GM23248 (cell line): ENCODE results near the gene TTC5.

Experiments used
- EZH2 ChIP-seq: fragments of 200-600 bp; sonication (generic); IDR thresholded peaks from 2 replicates; pipeline ENCODE4 v1.6.1; 2018; ENCODE audit warnings: antibody characterized with exemption, mild to moderate bottlenecking; ENCODE audit not compliant: insufficient read depth, poor library complexity, severe bottlenecking
- EZH2phosphoT487 ChIP-seq: fragments of 200-600 bp; sonication (generic); IDR thresholded peaks from 2 replicates; pipeline ENCODE4 v1.6.1; 2018; ENCODE audit warnings: antibody characterized with exemption, moderate library complexity, mild to moderate bottlenecking, low read depth; ENCODE audit not compliant: insufficient read depth

GRCh38 chr14:20317720-20318119 lies 12.0 kb upstream of the TTC5 start:
- no peak for TF ChIP-seq EZH2phosphoT487
- no peak for TF ChIP-seq EZH2
